Endothelial cell of umbilical vein (primary cell): ENCODE data around the gene BABAM2.

Experiments
- MYC ChIP-seq: IDR thresholded peaks from one replicate; pipeline ENCODE4 v1.6.1; 2011; ENCODE audit warnings: mild to moderate bottlenecking, low read depth, low read length
- POLR2A ChIP-seq: IDR thresholded peaks from 2 replicates; pipeline ENCODE4 v1.6.1; 2012; ENCODE audit warnings: low read depth, mild to moderate bottlenecking, control low read depth, low read length
- POLR2AphosphoS5 ChIP-seq: IDR thresholded peaks from 2 replicates; pipeline ENCODE4 v1.6.1; 2012; ENCODE audit warnings: low read depth, mild to moderate bottlenecking, control low read depth, low read length, moderate library complexity; ENCODE audit not compliant: insufficient read depth
- TF ChIP-seq, protein P1 (sequence below), 2 donors: IDR thresholded peaks; 1 replicate in 1 of 2; 2 replicates in 1 of 2; pipeline ENCODE4 v1.5.1; 2011; ENCODE audit warnings: low read length in 2 of 2, mild to moderate bottlenecking in 2 of 2, moderate library complexity in 2 of 2, control low read depth in 1 of 2, inconsistent platforms in 1 of 2, low read depth in 1 of 2; ENCODE audit not compliant: insufficient read depth in 1 of 2; ENCODE audit errors: extremely low read depth in 1 of 2

DNA sequence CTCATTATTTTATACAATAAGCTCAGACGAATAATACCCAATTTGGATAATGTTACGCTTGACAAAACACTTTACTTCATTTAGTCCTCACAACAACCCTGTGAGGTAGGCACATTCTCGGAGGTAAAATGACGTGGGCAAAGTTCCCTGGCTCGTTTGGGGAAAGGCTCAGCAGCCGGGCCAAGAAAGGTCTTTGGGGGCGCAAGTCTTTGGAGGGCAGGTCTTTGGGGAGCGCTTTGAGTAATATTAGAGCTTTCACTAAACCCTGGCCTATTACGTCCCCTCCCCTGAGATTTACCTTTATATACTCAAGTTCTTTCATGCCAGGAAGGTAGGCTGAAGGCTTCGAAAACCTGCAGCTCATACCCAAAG is 769 bp upstream of the BABAM2 start:
- TF ChIP-seq, protein P1, sequence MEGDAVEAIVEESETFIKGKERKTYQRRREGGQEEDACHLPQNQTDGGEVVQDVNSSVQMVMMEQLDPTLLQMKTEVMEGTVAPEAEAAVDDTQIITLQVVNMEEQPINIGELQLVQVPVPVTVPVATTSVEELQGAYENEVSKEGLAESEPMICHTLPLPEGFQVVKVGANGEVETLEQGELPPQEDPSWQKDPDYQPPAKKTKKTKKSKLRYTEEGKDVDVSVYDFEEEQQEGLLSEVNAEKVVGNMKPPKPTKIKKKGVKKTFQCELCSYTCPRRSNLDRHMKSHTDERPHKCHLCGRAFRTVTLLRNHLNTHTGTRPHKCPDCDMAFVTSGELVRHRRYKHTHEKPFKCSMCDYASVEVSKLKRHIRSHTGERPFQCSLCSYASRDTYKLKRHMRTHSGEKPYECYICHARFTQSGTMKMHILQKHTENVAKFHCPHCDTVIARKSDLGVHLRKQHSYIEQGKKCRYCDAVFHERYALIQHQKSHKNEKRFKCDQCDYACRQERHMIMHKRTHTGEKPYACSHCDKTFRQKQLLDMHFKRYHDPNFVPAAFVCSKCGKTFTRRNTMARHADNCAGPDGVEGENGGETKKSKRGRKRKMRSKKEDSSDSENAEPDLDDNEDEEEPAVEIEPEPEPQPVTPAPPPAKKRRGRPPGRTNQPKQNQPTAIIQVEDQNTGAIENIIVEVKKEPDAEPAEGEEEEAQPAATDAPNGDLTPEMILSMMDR (IDR thresholded peaks at IDR 0.05; ENCODE audit: extremely low read depth in 1 of 2, insufficient read depth in 1 of 2, low read depth in 1 of 2, low read length in 2 of 2): no peak
- TF ChIP-seq POLR2AphosphoS5: no peak
- TF ChIP-seq POLR2A: no peak
- TF ChIP-seq MYC: no peak
